Activated CD8-positive, alpha-beta T cell treated with anti-CD3 and anti-CD28 coated beads for 36 hours (primary cell): Measurements from ENCODE around the gene CDCA5. TPM values are rescaled to one million over a fixed set of nuclear protein-coding genes. Genes with fewer than 3 reads are reported as not detected.

ENCODE experiments used
- ATAC-seq: fragments of 200-7000 bp; cut with Tn5 transposase; one replicate; pipeline ENCODE4 v1.10.0; 2021; ENCODE audit warnings: mild to moderate bottlenecking, moderate library complexity
- CTCF ChIA-PET: fragments of 350-600 bp; sonication (Branson Sonifier 250); formaldehyde crosslinking; loops from one replicate; lab custom pipeline; 2021; ENCODE audit warnings: antibody characterized with exemption; lab: Charles Lee
- POLR2A ChIA-PET: fragments of 350-600 bp; sonication (Branson Sonifier 250); formaldehyde crosslinking; loops from one replicate; lab custom pipeline; 2021; ENCODE audit warnings: antibody characterized with exemption; lab: Charles Lee
- DNase-seq: peaks from one replicate; pipeline ENCODE4 v3.0.0-alpha.2; 2020
- H3K27ac Mint-ChIP-seq: one replicate; pipeline ENCODE4 v1.8.0; 2021; ENCODE audit warnings: mild to moderate bottlenecking, mixed read lengths
- H3K27me3 Mint-ChIP-seq: one replicate; pipeline ENCODE4 v1.8.0; 2021; ENCODE audit warnings: mixed read lengths
- H3K36me3 Mint-ChIP-seq: one replicate; pipeline ENCODE4 v1.8.0; 2021; ENCODE audit warnings: low read depth, mixed read lengths
- H3K4me1 Mint-ChIP-seq: one replicate; pipeline ENCODE4 v1.8.0; 2021; ENCODE audit warnings: low read depth, mixed read lengths
- H3K4me3 Mint-ChIP-seq: one replicate; pipeline ENCODE4 v1.8.0; 2021; ENCODE audit warnings: mild to moderate bottlenecking, moderate library complexity, mixed read lengths
- H3K9me3 Mint-ChIP-seq: one replicate; pipeline ENCODE4 v1.8.0; 2021; ENCODE audit warnings: mixed read lengths
- intact Hi-C: fragments of 100-400 bp; cut with micrococcal nuclease; formaldehyde crosslinking; loops from one replicate; pipeline ENCODE4 v1.10.0; 2022
- total RNA-seq, 2 experiments: library from RNA; stranded (reverse); gene quantifications; one replicate each; pipeline ENCODE4 v1.2.3, GENCODE V29; 2021
- TF ChIP-seq, protein P1 (sequence below): fragments of 200-600 bp; IDR thresholded peaks from one replicate; pipeline ENCODE4 v1.8.0; 2022; ENCODE audit warnings: antibody characterized with exemption, mild to moderate bottlenecking

Gene CDCA5
- total RNA-seq, 2 experiments from 2014 or later = 112 TPM

DNA sequence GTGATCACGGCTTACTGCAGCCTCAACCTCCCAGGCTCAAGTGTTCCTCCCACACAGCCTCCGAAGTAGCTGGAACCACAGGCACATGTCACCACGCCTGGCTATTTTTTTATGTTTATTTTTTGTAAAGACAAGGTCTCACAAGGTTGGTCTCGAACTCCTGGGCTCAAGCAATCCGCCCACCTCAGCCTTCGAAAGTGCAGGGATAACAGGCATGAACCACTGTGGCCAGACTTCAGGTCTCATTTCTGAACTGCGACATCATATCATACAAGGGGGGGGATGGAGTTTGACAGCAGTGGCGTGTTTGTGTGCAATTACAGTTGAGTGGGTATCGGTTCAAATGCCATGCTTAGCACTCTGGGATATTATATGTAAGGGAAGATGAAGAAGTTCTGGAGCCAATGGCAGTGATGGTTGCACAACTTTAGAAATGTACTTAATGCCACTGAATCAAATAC lies 32.4 kb downstream of the CDCA5 start:
- no peaks in the 10 kb centered on the region for H3K27me3 Mint-ChIP-seq
- H3K4me3 Mint-ChIP-seq = no peak overlapping the region
- ATAC-seq (no peak), DNase-seq (peak; percentile 17)
- ChIA-PET CTCF (no interaction called here), POLR2A (no interaction called here)
- TF ChIP-seq, protein P1, sequence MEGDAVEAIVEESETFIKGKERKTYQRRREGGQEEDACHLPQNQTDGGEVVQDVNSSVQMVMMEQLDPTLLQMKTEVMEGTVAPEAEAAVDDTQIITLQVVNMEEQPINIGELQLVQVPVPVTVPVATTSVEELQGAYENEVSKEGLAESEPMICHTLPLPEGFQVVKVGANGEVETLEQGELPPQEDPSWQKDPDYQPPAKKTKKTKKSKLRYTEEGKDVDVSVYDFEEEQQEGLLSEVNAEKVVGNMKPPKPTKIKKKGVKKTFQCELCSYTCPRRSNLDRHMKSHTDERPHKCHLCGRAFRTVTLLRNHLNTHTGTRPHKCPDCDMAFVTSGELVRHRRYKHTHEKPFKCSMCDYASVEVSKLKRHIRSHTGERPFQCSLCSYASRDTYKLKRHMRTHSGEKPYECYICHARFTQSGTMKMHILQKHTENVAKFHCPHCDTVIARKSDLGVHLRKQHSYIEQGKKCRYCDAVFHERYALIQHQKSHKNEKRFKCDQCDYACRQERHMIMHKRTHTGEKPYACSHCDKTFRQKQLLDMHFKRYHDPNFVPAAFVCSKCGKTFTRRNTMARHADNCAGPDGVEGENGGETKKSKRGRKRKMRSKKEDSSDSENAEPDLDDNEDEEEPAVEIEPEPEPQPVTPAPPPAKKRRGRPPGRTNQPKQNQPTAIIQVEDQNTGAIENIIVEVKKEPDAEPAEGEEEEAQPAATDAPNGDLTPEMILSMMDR = no peak
- H3K9me3 Mint-ChIP-seq = no peaks in the 10 kb centered on the region
- H3K36me3 Mint-ChIP-seq = peaks cover under 1% of the 10 kb centered on the region
- H3K27ac Mint-ChIP-seq = no peak overlapping the region
- intact Hi-C loops = no loop called here
- peaks cover 26% of the 10 kb centered on the region for H3K4me1 Mint-ChIP-seq

DNA sequence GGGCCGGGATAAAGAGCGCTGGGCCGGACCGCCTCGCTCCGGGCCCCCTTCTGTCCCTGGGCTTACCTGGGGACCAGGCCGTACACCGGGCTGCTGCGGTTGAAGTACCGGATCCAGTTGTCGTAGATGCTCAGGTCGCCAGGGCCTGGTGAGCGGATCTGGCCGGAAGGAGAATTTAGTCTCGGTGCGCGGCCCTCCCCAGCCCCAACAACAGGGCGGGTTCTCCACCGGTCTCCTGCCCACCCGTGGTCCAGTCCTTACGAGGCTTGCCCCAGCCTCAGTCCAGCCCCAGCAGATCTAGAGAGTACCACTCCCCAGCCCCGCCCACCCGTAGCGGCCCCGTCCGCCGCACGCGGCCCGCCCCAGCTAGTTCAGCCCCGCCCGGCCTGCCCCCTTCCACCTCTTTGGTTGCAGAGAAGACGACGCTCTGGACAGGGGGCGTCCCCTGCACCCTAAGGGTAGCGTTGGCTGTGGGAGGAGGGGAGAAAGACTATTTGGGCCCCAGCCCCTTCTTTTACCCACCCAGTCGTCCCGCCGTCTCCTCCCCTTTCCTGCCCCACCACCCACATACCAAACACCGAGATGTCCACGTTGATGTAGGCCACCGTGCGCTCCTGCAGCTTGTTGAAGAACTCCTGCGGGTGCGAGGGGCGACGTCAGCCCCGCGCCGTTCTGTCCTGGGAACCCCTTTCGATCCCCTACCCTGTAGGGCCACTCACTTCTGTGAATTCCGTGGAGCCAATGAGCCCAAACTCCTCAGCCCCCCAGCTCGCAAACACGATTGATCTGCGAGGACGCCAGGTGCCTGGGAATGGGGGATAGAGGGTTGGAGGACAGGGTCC lies 36.0 kb downstream of the CDCA5 start:
- Mint-ChIP-seq H3K4me3 (peak overlapping the region; percentile 73), H3K4me1 (peaks cover 20% of the 10 kb centered on the region)
- TF ChIP-seq, protein P1 = no peak

DNA sequence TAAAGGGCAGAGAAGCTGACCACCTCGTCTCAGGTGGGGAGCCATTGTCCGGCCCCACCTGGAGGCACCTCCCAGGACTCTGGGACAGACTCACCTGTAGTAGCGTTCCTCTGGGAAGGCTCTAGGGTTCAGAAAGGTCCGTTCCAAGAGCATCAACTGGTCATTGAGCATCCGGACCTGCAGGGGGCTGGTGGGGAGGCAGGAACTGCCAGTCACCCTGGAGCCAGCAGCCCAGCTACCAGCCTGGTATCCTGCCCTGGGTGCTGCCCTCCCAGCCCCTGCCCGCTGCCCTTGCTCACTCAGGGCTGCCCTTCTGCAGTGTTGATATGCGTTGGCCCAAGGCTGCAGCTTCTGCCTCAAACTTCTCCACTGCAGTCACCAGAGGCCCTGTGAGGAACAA lies 38.1 kb downstream of the CDCA5 start:
- H3K9me3 Mint-ChIP-seq = no peaks in the 10 kb centered on the region
- CTCF ChIA-PET = interaction anchor here (1.1 kb wide), 1 partner anchor 16 kb away, joined by 3 read pairs; no protein-coding TSS in a partner anchor
- POLR2A ChIA-PET = interaction anchor here (0.7 to 0.9 kb wide), 3 partner anchors 17 to 32 kb away, joined by 3 read pairs; no protein-coding TSS in a partner anchor

More for the DNA sequence above, 36.0 kb downstream of the CDCA5 start:
- Mint-ChIP-seq H3K9me3 (no peaks in the 10 kb centered on the region), H3K27ac (peak overlapping the region; percentile 76), H3K27me3 (no peaks in the 10 kb centered on the region), H3K36me3 (peaks cover 11% of the 10 kb centered on the region)
- intact Hi-C loops = no loop called here
- ATAC-seq = peak; percentile 69
- ChIA-PET CTCF (interaction anchor here (1.3 to 2.0 kb wide), 2 partner anchors 7 to 65 kb away, joined by 4 to 7 read pairs; partner anchors contain the start of gene SAC3D1), POLR2A (interaction anchor here (0.8 to 2.1 kb wide), 2 partner anchors 21 to 69 kb away, joined by 3 to 5 read pairs; partner anchors contain the start of genes SNX15 and ZNHIT2)
- peak; percentile 38 for DNase-seq

DNA sequence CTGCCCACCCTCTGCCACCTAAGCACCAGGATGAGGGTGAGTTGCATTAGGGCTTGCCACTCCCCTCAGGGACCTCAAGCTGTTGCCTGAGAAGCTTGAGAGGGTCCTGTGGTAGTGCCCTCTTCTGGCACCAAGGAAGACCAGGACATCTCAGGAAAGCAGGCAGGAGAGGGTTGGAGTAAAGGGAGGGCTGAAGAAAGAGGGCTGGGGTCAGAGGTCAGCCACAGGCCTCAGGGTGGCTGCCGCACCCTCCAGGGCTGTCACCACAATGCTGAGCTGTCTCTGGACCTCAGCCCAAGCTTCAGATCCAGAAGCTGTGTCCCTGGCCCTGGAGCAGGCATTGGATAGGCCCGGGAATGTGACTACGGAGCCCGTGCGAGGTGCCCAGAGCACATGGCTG lies 38.8 kb downstream of the CDCA5 start:
- Mint-ChIP-seq H3K36me3 (peaks cover 14% of the 10 kb centered on the region), H3K4me1 (peaks cover 26% of the 10 kb centered on the region), H3K9me3 (no peaks in the 10 kb centered on the region), H3K4me3 (no peak overlapping the region), H3K27me3 (no peaks in the 10 kb centered on the region), H3K27ac (no peak overlapping the region)
- no peak for DNase-seq
- no peak for ATAC-seq
- intact Hi-C loops = no loop called here
- TF ChIP-seq, protein P1 = no peak
- CTCF ChIA-PET = interaction anchor here (1.1 kb wide), 1 partner anchor 16 kb away, joined by 3 read pairs; no protein-coding TSS in a partner anchor
- POLR2A ChIA-PET = interaction anchor here (0.7 to 0.9 kb wide), 2 partner anchors 18 to 32 kb away, joined by 3 read pairs; no protein-coding TSS in a partner anchor

More for the DNA sequence above, 38.1 kb downstream of the CDCA5 start:
- H3K36me3 Mint-ChIP-seq = peaks cover 14% of the 10 kb centered on the region
- peaks cover 25% of the 10 kb centered on the region for H3K4me1 Mint-ChIP-seq
- H3K4me3 Mint-ChIP-seq = no peak overlapping the region
- intact Hi-C loops = no loop called here
- DNase-seq (no peak), ATAC-seq (no peak)
- H3K27me3 Mint-ChIP-seq = no peaks in the 10 kb centered on the region
- TF ChIP-seq, protein P1 = no peak
- H3K27ac Mint-ChIP-seq = no peak overlapping the region
